Right ventricle myocardium inferior (tissue), 1 donor: ENCODE measurements around the gene IL32. TPM values are rescaled to one million over a fixed set of nuclear protein-coding genes. Genes with fewer than 3 reads are reported as not detected.
A peak's percentile ranks its signal among the peaks of the same experiment; 100 is the strongest.

Experiments
- ATAC-seq: fragments of 200-7000 bp; cut with Tn5 transposase; one replicate; pipeline ENCODE4 v1.9.1; 2020; ENCODE audit warnings: mild to moderate bottlenecking, moderate library complexity
- DNase-seq: peaks from one replicate; pipeline ENCODE4 v3.0.0; 2021; ENCODE audit errors: missing footprints
- intact Hi-C: fragments of 100-400 bp; cut with DNase I; formaldehyde crosslinking; loops from one replicate; pipeline ENCODE4 v1.11.0; 2022
- total RNA-seq: library from RNA; stranded (reverse); fragmentation: NEBNext Ultra II Directional; extraction: Animal tissue kit (Norgen Biotek cat#: 25700); gene quantifications from one replicate; pipeline ENCODE4 v1.2.1, GENCODE V29; 2021
- donor health status: DM: no; HTN: yes; CAD: no; lungs with severe emphysema.

Gene IL32
- total RNA-seq, 1 donor from 2014 or later, result 57.8 TPM

DNA sequence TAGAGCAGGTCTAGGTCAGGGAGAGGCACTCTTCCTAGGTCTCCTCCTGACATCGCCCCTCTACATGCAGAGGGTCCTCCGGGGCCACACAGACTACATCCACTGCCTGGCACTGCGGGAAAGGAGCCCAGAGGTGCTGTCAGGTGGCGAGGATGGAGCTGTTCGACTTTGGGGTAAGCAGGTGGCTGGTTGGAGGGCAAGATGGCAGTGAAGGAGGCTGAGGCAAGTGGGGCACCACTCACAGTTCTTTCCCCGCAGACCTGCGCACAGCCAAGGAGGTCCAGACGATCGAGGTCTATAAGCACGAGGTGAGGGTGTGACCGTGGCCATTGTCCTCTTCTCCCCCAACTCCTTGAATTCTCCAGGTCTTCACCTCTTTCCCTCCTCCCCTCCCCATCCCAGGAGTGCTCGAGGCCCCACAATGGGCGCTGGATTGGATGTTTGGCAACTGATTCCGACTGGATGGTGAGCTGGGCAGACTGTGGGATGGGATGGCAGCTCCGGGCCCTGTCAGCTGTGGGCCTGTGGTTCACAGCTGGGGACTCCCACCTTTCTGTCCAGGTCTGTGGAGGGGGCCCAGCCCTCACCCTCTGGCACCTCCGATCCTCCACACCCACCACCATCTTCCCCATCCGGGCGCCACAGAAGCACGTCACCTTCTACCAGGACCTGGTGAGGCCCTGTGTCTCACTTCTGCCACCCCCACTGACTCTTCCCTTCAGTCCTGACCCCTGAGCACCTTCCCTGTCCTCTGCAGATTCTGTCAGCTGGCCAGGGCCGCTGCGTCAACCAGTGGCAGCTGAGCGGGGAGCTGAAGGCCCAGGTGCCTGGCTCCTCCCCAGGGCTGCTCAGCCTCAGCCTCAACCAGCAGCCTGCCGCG lies 38.6 kb upstream of the IL32 start:
- intact Hi-C loops, result no loop called here
- DNase-seq (no peak), ATAC-seq (no peak)

DNA sequence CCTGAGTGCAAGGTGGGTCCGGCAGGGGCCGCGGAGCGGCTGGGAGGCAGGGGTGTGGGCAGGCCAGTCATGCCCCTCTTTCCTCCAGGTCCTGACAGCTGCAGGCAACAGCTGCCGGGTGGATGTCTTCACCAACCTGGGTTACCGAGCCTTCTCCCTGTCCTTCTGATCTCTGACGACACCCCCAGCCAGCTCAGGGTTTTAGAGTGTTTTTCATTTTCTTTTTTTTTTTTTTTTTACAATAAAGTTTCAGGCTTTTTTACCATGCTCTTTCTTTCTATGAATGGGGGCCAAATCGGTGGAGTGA lies 38.0 kb upstream of the IL32 start:
- DNase-seq, result no peak
- intact Hi-C loops, result no loop called here

DNA sequence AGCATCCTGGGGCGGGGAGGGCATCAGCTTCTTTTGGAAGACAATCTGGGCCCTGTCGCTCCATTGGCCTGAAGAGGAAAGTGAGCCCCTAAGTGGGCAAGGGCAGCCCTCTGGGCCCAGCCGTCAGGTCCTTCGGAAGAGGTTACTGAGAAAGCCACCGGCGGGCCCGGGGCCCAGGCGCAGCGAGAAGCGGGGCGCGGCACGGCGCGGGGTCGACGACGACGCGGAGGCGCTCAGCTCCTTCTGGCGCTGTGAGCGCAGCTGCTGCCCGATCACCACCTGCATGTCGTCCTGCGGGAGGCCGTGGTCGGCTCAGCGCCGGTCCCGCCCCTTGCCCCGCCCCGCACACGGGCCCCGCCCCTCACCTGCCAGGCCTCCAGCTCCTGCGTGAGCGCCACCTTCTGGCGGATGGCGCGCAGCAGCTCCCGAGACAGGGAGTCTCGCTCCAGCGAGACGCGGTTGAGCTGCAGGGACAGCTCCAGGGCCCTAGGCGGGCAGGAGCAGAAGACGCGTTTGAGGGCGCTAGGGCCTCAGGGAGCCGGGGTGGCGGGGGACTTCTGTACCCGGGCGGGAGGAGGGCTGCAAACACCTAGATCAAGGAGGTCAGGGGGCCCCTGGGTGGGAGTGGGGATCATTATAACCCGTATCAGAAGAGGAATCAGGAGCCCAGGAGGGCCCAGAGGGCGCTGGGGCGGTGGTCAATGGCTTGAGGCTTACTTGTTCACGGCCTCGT lies 37.3 kb upstream of the IL32 start:
- DNase-seq (peak; percentile 93), ATAC-seq (peak; percentile 36)
- intact Hi-C loops, result no loop called here

More for the DNA sequence above, 38.0 kb upstream of the IL32 start:
- no peak for ATAC-seq

DNA sequence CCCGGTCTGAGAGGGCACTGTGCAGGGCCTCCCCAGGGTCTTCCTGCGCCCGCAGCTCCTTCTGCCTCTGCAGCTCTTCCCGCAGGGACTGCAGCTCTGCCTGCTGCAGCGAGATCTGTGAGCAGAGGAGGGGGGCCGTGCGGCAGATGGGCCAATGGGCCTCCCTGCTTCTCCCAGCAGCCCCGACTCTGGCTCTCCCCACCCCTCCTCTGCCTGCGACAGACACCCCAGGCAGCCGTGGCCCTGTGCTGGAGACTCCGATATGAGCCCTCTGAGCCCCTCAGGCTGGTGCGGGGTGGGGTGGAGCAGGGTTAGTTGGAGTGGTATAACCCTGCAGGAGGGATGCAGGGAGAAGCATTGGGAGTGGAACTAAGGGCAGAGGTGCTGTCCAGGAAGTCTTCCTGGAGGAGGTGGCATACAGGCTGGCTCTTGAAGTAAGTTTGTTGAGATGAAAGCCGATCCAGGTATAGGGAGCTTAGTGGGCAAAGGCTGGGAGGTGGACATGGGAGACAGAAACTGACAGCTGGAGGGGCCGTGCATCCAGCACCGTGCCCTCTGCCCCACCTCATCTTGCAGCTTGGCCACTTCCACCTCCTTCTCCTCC lies 36.6 kb upstream of the IL32 start:
- ATAC-seq (no peak), DNase-seq (no peak)
- intact Hi-C loops, result no loop called here

DNA sequence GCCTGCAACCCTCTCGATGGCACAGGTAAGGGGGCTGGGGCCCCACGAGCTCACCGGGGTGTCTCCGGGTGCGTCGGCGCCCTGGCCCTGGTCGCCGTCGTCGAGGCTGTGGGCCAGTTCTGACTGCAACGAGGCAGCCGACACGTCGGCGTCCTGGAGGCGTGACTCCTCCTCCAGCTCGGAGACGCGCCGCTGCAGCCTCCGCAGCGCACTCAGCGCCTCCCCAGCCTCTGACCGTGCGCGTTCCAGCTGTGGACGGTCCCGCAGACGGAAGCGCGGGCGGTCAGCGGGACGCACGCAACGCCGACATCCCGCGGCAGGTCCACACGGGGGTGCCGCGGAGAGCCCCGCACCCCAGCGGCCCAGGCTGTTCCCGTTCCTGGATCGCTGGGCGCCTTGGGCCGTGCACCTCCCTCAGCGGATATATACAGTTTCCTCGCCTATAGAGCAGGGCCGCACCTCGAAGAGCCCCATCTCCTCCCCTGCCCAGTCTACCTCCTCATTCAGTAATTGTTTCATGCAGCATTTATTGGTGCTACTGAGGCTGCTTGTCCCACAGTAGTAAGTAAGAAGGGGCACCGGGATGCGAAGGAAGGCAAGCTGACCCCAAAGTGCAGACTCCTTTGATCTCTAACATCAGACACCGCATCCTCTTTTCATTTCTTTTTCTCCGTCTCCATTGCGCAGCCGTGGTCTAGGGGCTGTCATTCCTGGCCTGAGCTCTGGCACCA lies 35.8 kb upstream of the IL32 start:
- ATAC-seq, result no peak
- intact Hi-C loops, result no loop called here

DNA sequence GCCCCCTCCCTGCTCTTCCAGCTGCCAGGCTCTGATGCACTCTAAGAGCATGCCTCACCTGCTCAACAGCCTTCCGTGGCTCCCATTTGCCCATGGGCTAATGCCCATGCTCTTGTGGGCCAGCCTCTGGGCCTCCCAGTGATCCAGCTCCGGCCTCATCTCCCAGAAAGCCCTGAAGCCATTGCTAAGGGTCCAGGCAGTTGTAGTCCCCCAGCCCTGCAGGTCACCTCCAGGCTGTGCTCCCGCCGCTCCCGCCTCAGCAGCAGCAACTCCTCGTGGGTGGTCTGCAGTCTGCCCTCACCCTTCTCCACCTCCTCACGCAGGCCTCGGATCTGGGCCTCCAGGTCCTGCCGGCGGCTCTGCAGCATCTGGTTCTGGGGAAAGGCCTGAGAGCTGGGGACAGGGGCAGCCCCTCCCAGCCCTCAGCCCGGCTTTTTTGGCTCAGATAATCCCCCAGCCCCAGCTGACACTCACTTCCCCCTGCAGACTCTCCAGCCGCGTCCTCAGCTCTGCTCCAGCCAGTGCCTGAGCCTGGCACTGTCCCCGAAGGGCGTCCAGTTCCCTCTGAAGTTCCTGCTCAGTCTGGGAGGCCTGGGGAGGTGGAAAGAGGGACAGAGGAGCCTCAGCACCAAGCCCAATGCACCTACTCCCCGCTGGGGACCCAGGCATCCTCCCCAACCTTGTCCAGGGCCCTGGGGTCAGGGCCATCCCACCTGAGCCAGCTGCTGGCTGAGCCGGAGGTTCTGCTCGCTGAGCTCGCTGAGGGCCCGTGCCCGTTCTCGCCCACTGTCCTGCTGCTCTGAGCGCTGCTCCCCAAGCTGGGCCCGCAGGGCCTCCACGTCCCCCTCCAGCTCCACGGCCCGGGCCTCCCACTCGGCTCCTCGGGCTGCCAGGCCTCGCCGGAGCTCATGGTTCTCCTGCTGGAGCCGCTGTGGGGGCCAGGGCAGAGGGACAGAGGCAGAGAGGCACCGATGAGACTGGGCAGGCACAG lies 34.9 kb upstream of the IL32 start:
- no peak for DNase-seq
- intact Hi-C loops, result no loop called here
- no peak for ATAC-seq

More for the DNA sequence above, 35.8 kb upstream of the IL32 start:
- no peak for DNase-seq

DNA sequence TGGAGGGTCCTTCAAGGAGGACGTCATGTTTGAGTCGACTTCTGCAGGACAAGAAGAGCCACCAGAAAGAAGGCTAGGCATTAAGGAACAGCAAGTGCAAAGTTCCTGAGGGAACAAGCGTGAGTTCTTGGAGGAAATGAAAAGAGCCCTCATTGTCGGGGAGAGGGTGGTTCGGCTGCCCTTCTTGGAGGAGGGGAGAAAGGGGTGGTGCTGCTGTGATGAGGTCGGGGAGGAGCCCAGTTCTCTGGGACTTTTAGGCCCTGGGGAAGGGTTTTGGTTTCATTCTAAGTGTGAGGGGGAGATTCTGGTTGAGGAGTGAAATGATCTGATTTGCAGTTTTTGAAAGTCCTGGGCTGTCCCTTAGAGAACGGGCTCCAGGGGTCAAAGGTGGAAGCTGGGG lies 32.8 kb upstream of the IL32 start:
- ATAC-seq, result no peak
- no peak for DNase-seq
- intact Hi-C loops, result no loop called here

DNA sequence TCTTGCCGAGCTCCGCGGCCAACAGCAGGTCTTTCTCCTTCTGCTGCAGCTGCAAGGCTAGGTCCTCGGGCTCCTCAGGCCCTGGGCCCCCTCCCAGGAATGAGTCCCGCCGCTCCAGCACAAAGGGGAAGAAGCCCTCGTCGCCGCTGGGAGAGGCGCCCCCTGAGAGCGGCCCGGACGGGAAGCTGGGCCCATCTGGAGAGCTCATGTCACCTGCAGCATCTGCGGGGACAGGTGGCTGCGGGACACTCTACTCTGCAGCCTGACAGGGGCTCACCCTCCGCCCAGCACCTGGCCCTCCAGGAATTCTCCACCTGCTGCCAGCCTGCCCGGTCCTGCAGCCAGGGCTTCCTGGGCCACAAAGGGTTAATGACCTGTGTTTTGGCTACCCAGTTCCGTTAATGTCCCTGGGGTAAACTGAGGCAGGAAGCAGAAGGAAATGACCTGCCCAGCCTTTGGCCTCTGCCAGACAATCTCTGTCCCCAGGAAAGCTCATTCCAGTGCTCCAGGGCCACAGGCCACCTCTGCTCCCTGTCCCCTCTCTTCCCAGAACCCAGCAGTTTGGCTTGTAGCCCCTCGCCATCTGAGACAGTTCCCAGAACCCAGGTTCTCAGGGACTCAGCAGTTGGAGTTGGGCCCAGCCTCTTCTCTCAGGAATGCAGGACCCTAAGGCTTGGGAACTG lies 30.0 kb upstream of the IL32 start:
- intact Hi-C loops, result no loop called here
- no peak for ATAC-seq
- DNase-seq, result no peak

DNA sequence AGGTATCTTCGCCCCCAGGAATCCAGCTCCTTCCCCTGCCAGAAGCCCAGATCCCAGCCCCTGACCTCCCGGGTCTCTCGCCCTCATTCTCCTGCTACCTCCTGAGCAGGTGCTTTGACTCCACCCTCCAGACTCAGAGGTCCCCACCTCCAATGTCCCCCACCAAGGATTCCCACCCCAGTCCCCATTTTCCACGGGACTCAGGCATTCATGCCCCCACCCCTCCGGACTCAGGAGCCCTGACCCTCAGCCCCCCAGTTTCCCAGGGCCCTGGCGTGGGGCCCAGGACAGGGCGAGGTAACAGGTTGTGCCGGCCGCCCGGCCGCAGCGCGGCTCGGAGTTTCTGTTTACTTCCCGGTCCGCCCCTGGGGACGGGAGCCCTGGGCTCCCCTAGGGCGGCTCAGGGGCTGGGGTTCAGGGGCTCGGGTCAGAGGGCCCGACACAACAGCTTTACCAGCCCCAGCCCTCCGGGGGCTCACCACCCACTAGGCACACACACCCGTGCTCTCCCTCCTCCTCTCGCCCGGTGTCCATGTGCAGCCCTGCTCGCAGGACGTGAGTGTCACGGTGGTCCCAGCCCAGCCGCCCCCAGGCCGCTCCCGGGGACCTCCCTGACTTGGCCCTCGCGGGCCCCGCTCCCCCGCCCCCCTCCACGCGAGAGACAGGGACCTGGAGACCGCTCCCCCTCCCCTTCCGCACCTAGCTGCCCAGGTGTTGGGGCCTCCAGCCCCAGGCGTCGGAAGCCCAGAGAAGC lies 29.3 kb upstream of the IL32 start:
- ATAC-seq (no peak), DNase-seq (peak; percentile 11)
- intact Hi-C loops, result no loop called here

DNA sequence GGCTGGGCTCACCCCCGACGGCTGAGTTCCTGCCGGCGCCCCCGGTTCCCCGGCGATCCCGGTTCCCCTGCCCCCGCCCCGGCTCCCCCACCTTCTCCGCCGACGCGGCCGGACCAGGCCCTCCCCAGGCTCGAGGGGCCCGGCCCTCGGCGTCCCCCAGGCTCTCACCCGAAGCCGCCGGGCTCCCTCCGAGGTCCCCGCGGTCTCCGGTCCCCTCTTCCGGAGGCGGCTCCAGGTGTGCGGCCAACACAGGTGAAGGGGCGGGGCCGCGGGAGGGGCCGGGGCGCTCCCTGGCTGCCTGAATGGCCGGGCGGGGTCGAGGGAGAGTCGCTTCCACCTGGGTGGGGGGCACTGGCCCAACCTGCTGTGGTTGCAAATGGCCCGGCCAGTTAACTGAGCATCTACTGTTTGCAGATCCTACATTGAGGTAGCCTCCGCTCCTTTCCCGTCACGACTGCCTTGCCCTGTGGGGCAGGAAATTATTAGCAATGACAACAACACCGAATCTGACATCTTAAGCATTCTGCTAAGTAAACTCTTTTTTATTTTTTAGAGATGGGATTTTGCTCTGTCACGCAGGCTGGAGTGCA lies 28.6 kb upstream of the IL32 start, which contains the start of gene BICDL2:
TSS of gene BICDL2 (minus strand) at position 219 of the 590 bp plus-strand sequence. CDS start 1,448 bp downstream, outside the sequence.
- DNase-seq (peak; percentile 37), ATAC-seq (no peak)
- intact Hi-C loops, result no loop called here

DNA sequence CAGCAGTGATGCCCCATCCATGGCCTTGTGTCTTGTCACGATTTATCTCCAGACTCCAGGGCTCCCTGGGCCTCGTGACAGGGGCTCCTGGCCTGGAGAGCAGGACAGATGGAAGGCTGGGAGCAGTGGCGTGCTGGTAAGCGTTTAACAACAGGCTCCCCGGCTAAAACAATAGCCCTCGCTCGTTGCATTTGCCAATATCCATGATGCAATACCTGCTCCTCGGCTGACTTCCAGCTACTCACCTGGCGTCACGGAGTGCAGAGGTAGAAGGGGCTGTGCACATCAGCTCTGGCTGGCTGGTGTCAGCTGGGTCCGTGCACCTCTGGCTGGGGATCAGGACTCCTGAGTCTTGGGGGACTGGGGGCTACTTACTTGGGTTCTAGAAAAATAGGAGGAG lies 27.2 kb upstream of the IL32 start:
- ATAC-seq (no peak), DNase-seq (peak; percentile 60)
- intact Hi-C loops, result no loop called here

DNA sequence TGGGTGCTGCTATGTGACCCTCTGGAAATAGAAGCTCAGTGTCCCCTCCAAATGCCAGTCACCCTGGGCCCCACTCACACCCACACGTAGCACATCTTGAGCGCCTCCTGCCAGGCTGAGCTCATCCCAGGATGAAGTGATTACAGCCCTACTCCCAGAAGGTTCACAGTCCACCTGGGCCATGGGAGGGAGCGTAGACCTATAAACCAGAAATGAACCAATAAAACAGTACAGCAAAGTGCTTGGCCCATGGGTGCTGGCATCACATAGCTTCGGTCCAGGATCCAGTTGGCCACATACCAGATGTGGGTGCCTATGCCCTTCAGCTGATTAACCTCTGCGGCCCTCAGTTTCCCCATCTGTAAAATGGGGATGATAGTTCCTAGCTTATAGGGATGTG lies 26.5 kb upstream of the IL32 start:
- intact Hi-C loops, result no loop called here
- no peak for DNase-seq
- no peak for ATAC-seq

DNA sequence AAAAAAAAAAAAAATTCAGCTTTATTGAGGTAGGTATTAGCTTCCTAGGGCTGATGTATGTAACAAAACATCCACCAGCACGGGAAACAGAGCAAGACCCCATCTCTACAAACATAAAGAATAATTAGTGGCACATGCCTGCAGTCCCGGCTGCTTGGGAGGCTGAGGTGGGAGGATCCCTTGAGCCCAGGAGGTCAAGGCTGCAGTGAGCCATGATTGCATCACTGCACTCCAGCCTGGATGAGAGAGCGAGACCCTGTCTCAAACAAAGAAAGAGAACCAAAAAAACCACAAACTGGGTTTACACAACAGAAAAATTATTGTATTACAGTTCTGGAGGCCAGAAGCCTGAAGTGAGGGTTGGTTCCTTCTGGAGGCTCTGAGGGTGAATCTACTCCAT lies 23.1 kb upstream of the IL32 start:
- intact Hi-C loops, result no loop called here
- no peak for ATAC-seq

DNA sequence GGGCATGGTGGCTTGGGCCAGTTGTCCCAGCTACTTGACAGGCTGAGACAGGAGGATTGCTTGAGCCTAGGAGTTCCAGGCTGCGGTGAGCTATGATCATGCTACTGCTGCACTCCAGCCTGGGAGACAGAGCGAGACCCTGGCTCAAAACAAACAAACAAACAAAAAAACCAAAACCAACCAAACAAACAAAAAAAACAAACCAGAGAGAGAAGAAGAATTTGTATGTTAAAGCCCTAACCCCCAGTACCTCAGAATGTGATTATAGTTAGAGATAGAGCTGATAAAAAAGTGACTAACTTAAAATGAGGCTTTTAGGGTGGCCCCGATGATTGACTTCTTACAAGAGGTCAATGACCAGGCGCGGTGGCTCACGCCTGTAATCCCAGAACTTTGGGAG lies 20.7 kb upstream of the IL32 start:
- ATAC-seq (no peak), DNase-seq (no peak)
- intact Hi-C loops, result no loop called here

More for the DNA sequence above, 23.1 kb upstream of the IL32 start:
- no peak for DNase-seq

DNA sequence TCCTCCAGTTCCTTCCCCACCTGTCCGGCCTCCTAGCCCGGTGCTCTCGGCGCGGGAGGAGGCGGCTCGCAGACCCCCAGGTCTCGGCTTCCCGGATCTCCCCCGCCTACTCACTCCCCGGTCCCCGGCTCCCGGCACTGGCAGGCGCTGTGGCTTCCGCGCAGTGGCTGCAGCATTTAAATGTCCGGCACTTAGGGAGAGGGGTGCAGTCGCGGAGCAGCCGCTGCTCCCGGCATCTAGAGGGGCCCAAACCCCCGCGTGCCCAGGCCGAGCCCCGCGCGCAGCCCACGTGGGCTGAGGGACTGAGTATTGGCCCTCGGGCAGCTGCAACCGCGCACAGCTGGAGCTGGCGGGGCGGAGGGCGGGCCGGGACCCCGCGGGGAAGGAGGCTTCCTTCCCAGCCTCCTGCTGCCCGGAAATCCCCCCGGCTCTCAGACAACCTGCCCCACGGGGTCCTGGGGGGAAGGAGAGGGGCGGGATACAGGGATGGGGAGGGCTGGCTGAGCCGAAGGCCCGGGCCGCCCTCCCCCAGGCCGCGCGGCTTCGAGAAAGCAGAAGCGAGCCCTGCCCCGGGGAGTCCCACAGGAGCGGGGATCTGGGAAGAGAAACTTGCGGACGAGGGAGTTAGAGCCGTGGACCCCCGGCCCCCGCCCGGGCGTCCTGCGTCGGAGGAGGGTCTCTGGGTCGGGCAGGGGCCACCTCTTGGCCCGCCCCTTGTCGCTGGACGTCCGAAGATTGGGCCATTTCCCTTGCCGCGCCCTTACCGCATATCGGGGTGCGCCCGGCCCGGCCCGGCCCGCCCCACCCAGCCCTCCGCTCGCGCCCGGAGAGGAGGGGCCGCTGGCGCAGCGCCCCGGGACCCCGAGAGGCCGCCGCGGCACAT lies 19.4 kb upstream of the IL32 start, which contains the start of gene MMP25:
TSS of gene MMP25 (plus strand) at position 804 of the 883 bp plus-strand sequence. CDS start 357 bp downstream, outside the sequence.
- DNase-seq (peak; percentile 87), ATAC-seq (peak; percentile 59)
- intact Hi-C loops, result no loop called here
